ENCODE measurements around the gene MAD2L1BP. TPM values are rescaled to one million over a fixed set of nuclear protein-coding genes. Genes with fewer than 3 reads are reported as not detected.

MAD2L1BP gene
- polyA plus RNA-seq, 1 donor (not counting 4 experiments of a cell fraction or from before 2014, with no cell fraction given) = 34.2 TPM

DNA sequence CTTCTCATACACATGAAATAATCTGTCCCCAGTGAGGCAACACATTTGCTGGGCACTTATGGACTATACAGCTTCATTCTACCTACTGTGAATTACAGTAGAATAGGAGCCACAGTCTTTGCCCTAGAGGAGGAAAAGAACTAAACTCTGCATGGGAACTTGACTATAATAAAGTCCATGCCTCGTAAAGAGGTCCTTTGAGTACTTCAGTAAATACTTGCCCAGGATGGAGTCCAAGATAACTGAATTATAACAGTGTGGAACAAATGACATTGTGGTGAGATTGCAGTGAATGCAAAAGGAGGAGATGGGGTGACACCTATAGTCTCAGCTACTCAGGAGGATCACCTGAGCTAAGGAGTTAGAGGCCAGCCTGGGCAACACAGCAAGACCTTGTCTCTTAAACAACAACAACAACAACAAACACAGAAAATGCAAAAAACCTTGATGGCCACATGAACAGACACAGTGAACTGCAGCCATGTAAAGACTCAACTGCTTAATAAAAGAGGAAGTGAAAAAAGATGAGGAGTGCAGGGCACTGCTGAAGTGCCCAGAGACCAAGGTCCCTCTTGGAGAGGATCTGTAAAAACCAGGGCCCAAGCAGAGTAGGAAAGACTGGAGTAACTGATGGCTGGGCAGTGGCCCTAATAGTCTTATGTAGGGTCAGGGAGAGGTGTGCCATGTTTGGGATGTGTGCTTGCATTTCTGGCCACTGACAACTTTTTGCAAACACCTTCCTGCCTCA, 48.2 kb downstream of the MAD2L1BP start:
- dilution Hi-C loops (cut with MboI; ENCODE audit: extremely low pct_ligation_motif_present, low sequenced_read_pairs) = no loop called here
- peaks cover 62% of the 10 kb centered on the region for H3K79me2 ChIP-seq (ENCODE audit: control insufficient read depth, insufficient read depth, low read length)
- no peak for DNase-seq (ENCODE audit: low read depth, low spot score)
- no peak for FAIRE-seq
- H4K20me1 ChIP-seq (ENCODE audit: control insufficient read depth, extremely low read depth, insufficient read depth, low read length) = no peaks in the 10 kb centered on the region
- H2AFZ ChIP-seq (ENCODE audit: control insufficient read depth, low read length) = no peak overlapping the region
- H3K4me1 ChIP-seq (ENCODE audit: control insufficient read depth, extremely low read depth, insufficient read depth, low read length) = peaks cover 16% of the 10 kb centered on the region
- TF ChIP-seq CTCF (optimal IDR thresholded peaks at IDR 0.05 in 1 of 3, IDR thresholded peaks at IDR 0.05 in 1 of 3, conservative IDR thresholded peaks at IDR 0.05 in 1 of 3; ENCODE audit: extremely low read depth in 1 of 3, insufficient read depth in 2 of 3, low read length in 3 of 3) (no peak), EZH2 (IDR thresholded peaks at IDR 0.05; ENCODE audit: low read length) (no peak)
- H3K9me3 ChIP-seq (ENCODE audit: control insufficient read depth, low read depth, low read length) = no peaks in the 10 kb centered on the region
- no peak overlapping the region for H3K27ac ChIP-seq (ENCODE audit: control insufficient read depth, insufficient read depth, low read length)
- no peak overlapping the region for H3K9ac ChIP-seq (ENCODE audit: control insufficient read depth, extremely low read depth, insufficient read depth, low read length)
- H3K36me3 ChIP-seq (ENCODE audit: control insufficient read depth in 2 of 2, extremely low read depth in 1 of 2, insufficient read depth in 2 of 2, low read length in 2 of 2) = peaks cover 7 to 21% of the 10 kb centered on the region in 2 experiments
- H3K9me1 ChIP-seq (ENCODE audit: control insufficient read depth, extremely low read depth, insufficient read depth, low read length) = peaks cover 2% of the 10 kb centered on the region
- H3K27me3 ChIP-seq (ENCODE audit: control insufficient read depth, extremely low read depth, insufficient read depth, low read length) = no peaks in the 10 kb centered on the region
- H3K4me2 ChIP-seq (ENCODE audit: control insufficient read depth, extremely low read depth, insufficient read depth, low read depth, low read length) = no peak overlapping the region
- no peak overlapping the region for H3K4me3 ChIP-seq (ENCODE audit: control insufficient read depth in 2 of 3, extremely low read depth in 1 of 3, insufficient read depth in 2 of 3, low read depth in 1 of 3, low read length in 3 of 3)

GRCh38 chr6:43687079-43687436, 51.4 kb downstream of the MAD2L1BP start:
- peak overlapping the region; percentile 98 for H3K4me2 ChIP-seq (ENCODE audit: control insufficient read depth, extremely low read depth, insufficient read depth, low read depth, low read length)
- H3K79me2 ChIP-seq (ENCODE audit: control insufficient read depth, insufficient read depth, low read length) = peaks cover 56% of the 10 kb centered on the region
- DNase-seq (ENCODE audit: low read depth, low spot score) (no peak), FAIRE-seq (no peak)
- H3K4me1 ChIP-seq (ENCODE audit: control insufficient read depth, extremely low read depth, insufficient read depth, low read length) = peaks cover 16% of the 10 kb centered on the region
- H3K27me3 ChIP-seq (ENCODE audit: control insufficient read depth, extremely low read depth, insufficient read depth, low read length) = no peaks in the 10 kb centered on the region
- no peaks in the 10 kb centered on the region for H4K20me1 ChIP-seq (ENCODE audit: control insufficient read depth, extremely low read depth, insufficient read depth, low read length)
- peaks cover 2% of the 10 kb centered on the region for H3K9me1 ChIP-seq (ENCODE audit: control insufficient read depth, extremely low read depth, insufficient read depth, low read length)
- H3K36me3 ChIP-seq (ENCODE audit: control insufficient read depth in 2 of 2, extremely low read depth in 1 of 2, insufficient read depth in 2 of 2, low read length in 2 of 2) = peaks cover 3 to 7% of the 10 kb centered on the region in 2 experiments
- TF ChIP-seq CTCF (optimal IDR thresholded peaks at IDR 0.05 in 1 of 3, IDR thresholded peaks at IDR 0.05 in 1 of 3, conservative IDR thresholded peaks at IDR 0.05 in 1 of 3; ENCODE audit: extremely low read depth in 1 of 3, insufficient read depth in 2 of 3, low read length in 3 of 3) (no peak), EZH2 (IDR thresholded peaks at IDR 0.05; ENCODE audit: low read length) (no peak)
- H3K4me3 ChIP-seq (ENCODE audit: control insufficient read depth in 2 of 3, extremely low read depth in 1 of 3, insufficient read depth in 2 of 3, low read depth in 1 of 3, low read length in 3 of 3) = peak overlapping the region; percentile 59 to 97 (median 94)
- peak overlapping the region; percentile 81 for H3K27ac ChIP-seq (ENCODE audit: control insufficient read depth, insufficient read depth, low read length)
- dilution Hi-C loops (cut with MboI; ENCODE audit: extremely low pct_ligation_motif_present, low sequenced_read_pairs) = no loop called here
- peak overlapping the region; percentile 94 for H2AFZ ChIP-seq (ENCODE audit: control insufficient read depth, low read length)
- no peaks in the 10 kb centered on the region for H3K9me3 ChIP-seq (ENCODE audit: control insufficient read depth, low read depth, low read length)
- peak overlapping the region; percentile 95 for H3K9ac ChIP-seq (ENCODE audit: control insufficient read depth, extremely low read depth, insufficient read depth, low read length)

All from keratinocyte (primary cell).